ENCODE data around the gene LRCH4.
"Not testable (repeated sequence)": the region's sequence is repeated elsewhere in the genome, so short reads cannot be mapped to it uniquely, and the experiment has no call there.

LRCH4 gene

GRCh38 chr7:100543586-100543985, 42.3 kb downstream of the LRCH4 start:
- no peak for DNase-seq

GRCh38 chr7:100541309-100541708, 44.6 kb downstream of the LRCH4 start:
- DNase-seq, result not testable (repeated sequence)

GRCh38 chr7:100540073-100540723, 45.7 kb downstream of the LRCH4 start:
- no peak for DNase-seq

- no peak for DNase-seq
Measured at GRCh38 chr7:100539436-100540006, 46.4 kb downstream of the LRCH4 start.

- peak; percentile 99 to 100 for DNase-seq
Measured at GRCh38 chr7:100538654-100539435, 47.1 kb downstream of the LRCH4 start, which contains the start of gene AGFG2. TSS of gene AGFG2 (plus strand) at chr7:100539203. CDS start at chr7:100539347, 144 bp downstream.

- no peak for DNase-seq
Measured at GRCh38 chr7:100538348-100538653, 47.6 kb downstream of the LRCH4 start.

GRCh38 chr7:100536695-100537094, 49.2 kb downstream of the LRCH4 start:
- not testable (repeated sequence) for DNase-seq

GRCh38 chr7:100535982-100536381, 49.9 kb downstream of the LRCH4 start:
- DNase-seq, result not testable (repeated sequence)

GRCh38 chr7:100532165-100533022, 53.5 kb downstream of the LRCH4 start:
- no peak for DNase-seq

GRCh38 chr7:100528108-100528866, 57.6 kb downstream of the LRCH4 start:
- DNase-seq, result not testable (repeated sequence)
